Activated CD4-positive, alpha-beta memory T cell treated with anti-CD3 and anti-CD28 coated beads, Interleukin-2, amount 10 ng/mL, durations not matched to agents 7 days and 5 days (primary cell): Measurements from ENCODE around the gene ZFYVE28. TPM values are rescaled to one million over a fixed set of nuclear protein-coding genes. Genes with fewer than 3 reads are reported as not detected.
A peak's percentile ranks its signal among the peaks of the same experiment; 100 is the strongest.

Experiments
- CTCF ChIA-PET: fragments of 350-600 bp; sonication (Branson Sonifier 250); formaldehyde crosslinking; loops from one replicate; lab custom pipeline; 2021; ENCODE audit warnings: antibody characterized with exemption, inconsistent platforms; lab: Charles Lee
- POLR2A ChIA-PET: fragments of 350-600 bp; sonication (Branson Sonifier 250); formaldehyde crosslinking; loops from one replicate; lab custom pipeline; 2021; ENCODE audit warnings: antibody characterized with exemption; lab: Charles Lee
- DNase-seq: peaks from one replicate; pipeline ENCODE4 v3.0.0-alpha.2; 2020
- H3K27ac Mint-ChIP-seq: one replicate; pipeline ENCODE4 v1.8.0; 2021; ENCODE audit warnings: mild to moderate bottlenecking, mixed read lengths
- H3K27me3 Mint-ChIP-seq: one replicate; pipeline ENCODE4 v1.8.0; 2021; ENCODE audit warnings: mixed read lengths
- H3K36me3 Mint-ChIP-seq: one replicate; pipeline ENCODE4 v1.8.0; 2021; ENCODE audit warnings: low read depth, mixed read lengths
- H3K4me1 Mint-ChIP-seq: one replicate; pipeline ENCODE4 v1.8.0; 2021; ENCODE audit warnings: mixed read lengths
- H3K4me3 Mint-ChIP-seq: one replicate; pipeline ENCODE4 v1.8.0; 2021; ENCODE audit warnings: mild to moderate bottlenecking, mixed read lengths
- H3K9me3 Mint-ChIP-seq: one replicate; pipeline ENCODE4 v1.8.0; 2021; ENCODE audit warnings: mixed read lengths
- total RNA-seq, 2 experiments: library from RNA; stranded (reverse); gene quantifications; one replicate each; pipeline ENCODE4 v1.2.3, GENCODE V29; 2021

Gene ZFYVE28
- total RNA-seq, 2 experiments from 2014 or later, result 38.9 to 40.1 TPM

- peak overlapping the region; percentile 62 for H3K4me3 Mint-ChIP-seq
- ChIA-PET CTCF (interaction anchor here (0.8 to 3.8 kb wide), 14 partner anchors 9 to 542 kb away, joined by 3 to 36 read pairs (median 6); partner anchors contain the start of genes HAUS3, MXD4, POLN and RNF4), POLR2A (interaction anchor here (0.8 to 5.8 kb wide), 29 partner anchors 10 to 556 kb away, joined by 3 to 105 read pairs (median 5); partner anchors contain the start of genes FAM193A, HAUS3, LETM1 and MXD4)
- H3K4me1 Mint-ChIP-seq, result peaks cover 86% of the 10 kb centered on the region
- peaks cover 3% of the 10 kb centered on the region for H3K36me3 Mint-ChIP-seq
- no peaks in the 10 kb centered on the region for H3K9me3 Mint-ChIP-seq
- H3K27me3 Mint-ChIP-seq, result no peaks in the 10 kb centered on the region
- peak overlapping the region; percentile 98 for H3K27ac Mint-ChIP-seq
- peak; percentile 39 for DNase-seq
Measured at GRCh38 chr4:2411786-2412510, 6.5 kb downstream of the ZFYVE28 start.

- peaks cover 72% of the 10 kb centered on the region for H3K4me1 Mint-ChIP-seq
- no peak overlapping the region for H3K4me3 Mint-ChIP-seq
- DNase-seq, result no peak
- H3K9me3 Mint-ChIP-seq, result no peaks in the 10 kb centered on the region
- ChIA-PET CTCF (no interaction called here), POLR2A (interaction anchor here (1.2 kb wide), 1 partner anchor 16 kb away, joined by 6 read pairs; no protein-coding TSS in a partner anchor)
- peaks cover 7% of the 10 kb centered on the region for H3K36me3 Mint-ChIP-seq
- no peaks in the 10 kb centered on the region for H3K27me3 Mint-ChIP-seq
- no peak overlapping the region for H3K27ac Mint-ChIP-seq
Measured at GRCh38 chr4:2409381-2409783, 9.1 kb downstream of the ZFYVE28 start.

GRCh38 chr4:2408976-2409375, 9.5 kb downstream of the ZFYVE28 start:
- ChIA-PET CTCF (no interaction called here), POLR2A (interaction anchor here (1.2 kb wide), 1 partner anchor 15 kb away, joined by 6 read pairs; no protein-coding TSS in a partner anchor)
- H3K4me3 Mint-ChIP-seq, result no peak overlapping the region
- no peaks in the 10 kb centered on the region for H3K27me3 Mint-ChIP-seq
- no peak for DNase-seq
- peaks cover 11% of the 10 kb centered on the region for H3K36me3 Mint-ChIP-seq
- H3K27ac Mint-ChIP-seq, result no peak overlapping the region
- H3K4me1 Mint-ChIP-seq, result peaks cover 70% of the 10 kb centered on the region
- no peaks in the 10 kb centered on the region for H3K9me3 Mint-ChIP-seq

- Mint-ChIP-seq H3K27ac (no peak overlapping the region), H3K9me3 (no peaks in the 10 kb centered on the region), H3K4me1 (peaks cover 65% of the 10 kb centered on the region), H3K4me3 (no peak overlapping the region), H3K27me3 (no peaks in the 10 kb centered on the region), H3K36me3 (peaks cover 11% of the 10 kb centered on the region)
- ChIA-PET POLR2A (interaction anchor here (1.2 kb wide), 1 partner anchor 15 kb away, joined by 6 read pairs; no protein-coding TSS in a partner anchor), CTCF (no interaction called here)
- no peak for DNase-seq
Measured at GRCh38 chr4:2408401-2408958, 10.0 kb downstream of the ZFYVE28 start.

- Mint-ChIP-seq H3K27ac (no peak overlapping the region), H3K9me3 (no peaks in the 10 kb centered on the region), H3K4me3 (no peak overlapping the region), H3K36me3 (peaks cover 11% of the 10 kb centered on the region), H3K4me1 (peaks cover 65% of the 10 kb centered on the region), H3K27me3 (no peaks in the 10 kb centered on the region)
- ChIA-PET CTCF (no interaction called here), POLR2A (no interaction called here)
- no peak for DNase-seq
Measured at GRCh38 chr4:2407991-2408342, 10.5 kb downstream of the ZFYVE28 start.

GRCh38 chr4:2406920-2407319, 11.5 kb downstream of the ZFYVE28 start:
- Mint-ChIP-seq H3K9me3 (no peaks in the 10 kb centered on the region), H3K27ac (peak overlapping the region; percentile 20), H3K4me1 (peaks cover 65% of the 10 kb centered on the region)

GRCh38 chr4:2406406-2406805, 12.0 kb downstream of the ZFYVE28 start:
- DNase-seq, result no peak
- CTCF ChIA-PET, result interaction anchor here (0.6 to 1.2 kb wide), 2 partner anchors 17 to 35 kb away, joined by 3 read pairs; no protein-coding TSS in a partner anchor
- Mint-ChIP-seq H3K27ac (no peak overlapping the region), H3K27me3 (no peaks in the 10 kb centered on the region), H3K4me3 (no peak overlapping the region), H3K36me3 (peaks cover 11% of the 10 kb centered on the region), H3K4me1 (peaks cover 65% of the 10 kb centered on the region), H3K9me3 (no peaks in the 10 kb centered on the region)
- POLR2A ChIA-PET, result no interaction called here

More at GRCh38 chr4:2406920-2407319, 11.5 kb downstream of the ZFYVE28 start:
- peaks cover 11% of the 10 kb centered on the region for H3K36me3 Mint-ChIP-seq
- DNase-seq, result no peak
- H3K4me3 Mint-ChIP-seq, result no peak overlapping the region
- POLR2A ChIA-PET, result no interaction called here
- CTCF ChIA-PET, result interaction anchor here (1.2 kb wide), 1 partner anchor 16 kb away, joined by 3 read pairs; no protein-coding TSS in a partner anchor
- H3K27me3 Mint-ChIP-seq, result no peaks in the 10 kb centered on the region

GRCh38 chr4:2402941-2403340, 15.5 kb downstream of the ZFYVE28 start:
- ChIA-PET POLR2A (interaction anchor here (0.7 to 5.7 kb wide), 4 partner anchors 10 to 141 kb away, joined by 4 to 76 read pairs (median 6); partner anchors contain the start of genes CFAP99, MXD4 and ZFYVE28), CTCF (interaction anchor here (0.7 to 5.2 kb wide), 5 partner anchors 9 to 60 kb away, joined by 3 to 36 read pairs (median 4); no protein-coding TSS in a partner anchor)
- Mint-ChIP-seq H3K4me1 (peaks cover 54% of the 10 kb centered on the region), H3K9me3 (no peaks in the 10 kb centered on the region), H3K4me3 (peak overlapping the region; percentile 37), H3K36me3 (peaks cover 8% of the 10 kb centered on the region), H3K27me3 (no peaks in the 10 kb centered on the region), H3K27ac (no peak overlapping the region)
- no peak for DNase-seq

GRCh38 chr4:2402048-2402842, 16.2 kb downstream of the ZFYVE28 start:
- H3K27ac Mint-ChIP-seq, result peak overlapping the region; percentile 51
- peaks cover 11% of the 10 kb centered on the region for H3K36me3 Mint-ChIP-seq
- POLR2A ChIA-PET, result interaction anchor here (0.7 to 5.7 kb wide), 6 partner anchors 9 to 140 kb away, joined by 4 to 76 read pairs (median 4); partner anchors contain the start of genes CFAP99, MXD4 and ZFYVE28
- no peaks in the 10 kb centered on the region for H3K9me3 Mint-ChIP-seq
- peak overlapping the region; percentile 37 for H3K4me3 Mint-ChIP-seq
- DNase-seq, result peak; percentile 33
- CTCF ChIA-PET, result interaction anchor here (0.7 to 5.2 kb wide), 8 partner anchors 10 to 182 kb away, joined by 3 to 36 read pairs (median 4); partner anchors contain the start of genes CFAP99 and ZFYVE28
- peaks cover 55% of the 10 kb centered on the region for H3K4me1 Mint-ChIP-seq
- no peaks in the 10 kb centered on the region for H3K27me3 Mint-ChIP-seq

- peak overlapping the region; percentile 37 for H3K4me3 Mint-ChIP-seq
Measured at GRCh38 chr4:2401610-2401983, 16.8 kb downstream of the ZFYVE28 start.

GRCh38 chr4:2400841-2401609, 17.4 kb downstream of the ZFYVE28 start:
- ChIA-PET CTCF (interaction anchor here (0.7 to 5.2 kb wide), 6 partner anchors 11 to 181 kb away, joined by 3 to 36 read pairs (median 4); no protein-coding TSS in a partner anchor), POLR2A (interaction anchor here (0.6 to 5.7 kb wide), 4 partner anchors 12 to 68 kb away, joined by 3 to 76 read pairs (median 5); partner anchors contain the start of genes CFAP99, RNF4 and ZFYVE28)
- Mint-ChIP-seq H3K27ac (no peak overlapping the region), H3K9me3 (no peaks in the 10 kb centered on the region), H3K4me1 (peaks cover 47% of the 10 kb centered on the region), H3K4me3 (no peak overlapping the region), H3K36me3 (peaks cover 11% of the 10 kb centered on the region), H3K27me3 (no peaks in the 10 kb centered on the region)
- DNase-seq, result peak; percentile 35

More at GRCh38 chr4:2401610-2401983, 16.8 kb downstream of the ZFYVE28 start:
- DNase-seq, result no peak
- H3K4me1 Mint-ChIP-seq, result peaks cover 49% of the 10 kb centered on the region
- H3K36me3 Mint-ChIP-seq, result peaks cover 11% of the 10 kb centered on the region
- POLR2A ChIA-PET, result interaction anchor here (0.7 to 5.7 kb wide), 5 partner anchors 8 to 140 kb away, joined by 4 to 76 read pairs (median 5); partner anchors contain the start of genes CFAP99, MXD4 and ZFYVE28
- H3K9me3 Mint-ChIP-seq, result no peaks in the 10 kb centered on the region
- CTCF ChIA-PET, result interaction anchor here (0.7 to 5.2 kb wide), 7 partner anchors 9 to 181 kb away, joined by 3 to 36 read pairs (median 4); partner anchors contain the start of genes CFAP99 and ZFYVE28
- H3K27me3 Mint-ChIP-seq, result no peaks in the 10 kb centered on the region
- peak overlapping the region; percentile 26 for H3K27ac Mint-ChIP-seq
